CD4-positive, alpha-beta T cell treated with Interleukin-10 for 1 hour (primary cell): ENCODE data around the gene ANKRD17.
A peak's percentile ranks its signal among the peaks of the same experiment; 100 is the strongest.

ENCODE experiments used
- DNase-seq: peaks from one replicate; pipeline ENCODE4 v3.0.0-alpha.2; 2020

Gene ANKRD17

GRCh38 chr4:73194064-73194463, 64.5 kb downstream of the ANKRD17 start:
- DNase-seq = no peak

GRCh38 chr4:73193659-73194058, 64.9 kb downstream of the ANKRD17 start:
- no peak for DNase-seq

- no peak for DNase-seq
Measured at GRCh38 chr4:73193155-73193554, 65.4 kb downstream of the ANKRD17 start.

- DNase-seq = no peak
Measured at GRCh38 chr4:73189274-73189810, 69.3 kb downstream of the ANKRD17 start.

GRCh38 chr4:73187325-73187724, 71.3 kb downstream of the ANKRD17 start:
- no peak for DNase-seq

GRCh38 chr4:73185903-73186302, 72.7 kb downstream of the ANKRD17 start:
- no peak for DNase-seq

GRCh38 chr4:73181231-73181630, 77.4 kb downstream of the ANKRD17 start:
- DNase-seq = no peak

GRCh38 chr4:73178389-73178788, 80.2 kb downstream of the ANKRD17 start:
- DNase-seq = no peak

- DNase-seq = no peak
Measured at GRCh38 chr4:73172161-73172560, 86.4 kb downstream of the ANKRD17 start.

GRCh38 chr4:73170518-73171198, 87.9 kb downstream of the ANKRD17 start:
- no peak for DNase-seq

- DNase-seq = no peak
Measured at GRCh38 chr4:73166212-73166611, 92.4 kb downstream of the ANKRD17 start.

GRCh38 chr4:73161527-73162185, 96.9 kb downstream of the ANKRD17 start:
- no peak for DNase-seq

- no peak for DNase-seq
Measured at GRCh38 chr4:73156394-73156793, 102.2 kb downstream of the ANKRD17 start.

- DNase-seq = no peak
Measured at GRCh38 chr4:73152893-73153292, 105.7 kb downstream of the ANKRD17 start.

- DNase-seq = no peak
Measured at GRCh38 chr4:73142995-73143547, 115.5 kb downstream of the ANKRD17 start.

- DNase-seq = no peak
Measured at GRCh38 chr4:73139991-73140390, 118.6 kb downstream of the ANKRD17 start.

- no peak for DNase-seq
Measured at GRCh38 chr4:73139245-73139644, 119.4 kb downstream of the ANKRD17 start.

- DNase-seq = no peak
Measured at GRCh38 chr4:73137121-73137520, 121.5 kb downstream of the ANKRD17 start.

- no peak for DNase-seq
Measured at GRCh38 chr4:73133784-73134183, 124.8 kb downstream of the ANKRD17 start.

- DNase-seq = no peak
Measured at GRCh38 chr4:73131281-73131680, 127.3 kb downstream of the ANKRD17 start.

- DNase-seq = no peak
Measured at GRCh38 chr4:73129319-73129718, 129.3 kb downstream of the ANKRD17 start.

GRCh38 chr4:73127839-73128453, 130.7 kb downstream of the ANKRD17 start:
- DNase-seq = peak; percentile 29

- DNase-seq = no peak
Measured at GRCh38 chr4:73109493-73109892, 149.1 kb downstream of the ANKRD17 start.

- DNase-seq = no peak
Measured at GRCh38 chr4:73104695-73105094, 153.9 kb downstream of the ANKRD17 start.
